Fibroblast of lung (primary cell): Measurements from ENCODE around the gene CERKL.

Experiments used
- CTCF ChIP-seq, 2 donors: IDR thresholded peaks in 1 of 2; conservative IDR thresholded peaks in 1 of 2; 1 replicate in 1 of 2; 2 replicates in 1 of 2; pipeline ENCODE4 v1.5.1; 2011 to 2012; ENCODE audit warnings: low read length in 2 of 2, control low read depth in 1 of 2, inconsistent platforms in 1 of 2, low read depth in 1 of 2, mild to moderate bottlenecking in 1 of 2
- EZH2 ChIP-seq: IDR thresholded peaks from 2 replicates; pipeline ENCODE4 v1.5.1; 2012; ENCODE audit warnings: low read length, control low read depth, mild to moderate bottlenecking; ENCODE audit errors: missing control alignments

- no peak for TF ChIP-seq CTCF (conservative IDR thresholded peaks at IDR 0.05 in 1 of 2, IDR thresholded peaks at IDR 0.05 in 1 of 2; ENCODE audit: low read depth in 1 of 2, low read length in 2 of 2)
- no peak for TF ChIP-seq EZH2
These were observed 62.6 kb downstream of the CERKL start for GRCh38 chr2:181594322-181594721.
